HepG2 (cell line): ENCODE results near the gene ELFN1. TPM values are rescaled to one million over a fixed set of nuclear protein-coding genes. Genes with fewer than 3 reads are reported as not detected.

Experiments used
- ASH2L ChIP-seq: fragments of 300-600, 200-600 bp; sonication (generic); IDR thresholded peaks from 2 replicates; pipeline ENCODE4 v1.7.0; 2017; ENCODE audit warnings: low read depth, mild to moderate bottlenecking, moderate library complexity, mixed read lengths, low read length; ENCODE audit not compliant: insufficient read length
- GFI1 ChIP-seq: sonication (generic); formaldehyde crosslinking; IDR thresholded peaks from 2 replicates; pipeline ENCODE4 v1.5.0; 2020; ENCODE audit warnings: missing genetic modification reagents, mild to moderate bottlenecking, borderline replicate concordance
- HDAC2 ChIP-seq: sonication (generic); formaldehyde crosslinking; IDR thresholded peaks from 2 replicates; pipeline ENCODE4 v1.4.0; 2020; ENCODE audit warnings: missing genetic modification reagents
- HNRNPL ChIP-seq: fragments of 200-400 bp; formaldehyde crosslinking; IDR thresholded peaks from 2 replicates; pipeline ENCODE4 v1.6.1; 2017; ENCODE audit warnings: mild to moderate bottlenecking, low read depth, low read length
- HOXA3 ChIP-seq: sonication (generic); formaldehyde crosslinking; IDR thresholded peaks from 2 replicates; pipeline ENCODE4 v1.5.0; 2020; ENCODE audit warnings: missing genetic modification reagents
- JUND ChIP-seq: sonication (generic); formaldehyde crosslinking; IDR thresholded peaks from 2 replicates; pipeline ENCODE4 v1.8.0; 2022; ENCODE audit warnings: mild to moderate bottlenecking, missing genetic modification reagents
- KDM5A ChIP-seq: fragments of 200-600 bp; sonication (generic); IDR thresholded peaks from 2 replicates; pipeline ENCODE4 v1.7.0; 2018; ENCODE audit warnings: antibody characterized with exemption, mild to moderate bottlenecking, low read length, borderline replicate concordance
- LCORL ChIP-seq, 2 experiments: fragments of 450-650 bp in 1 of 2; sonication (generic) in 1 of 2; formaldehyde crosslinking in 1 of 2; IDR thresholded peaks; 2 replicates each; pipeline versions ENCODE4 v1.5.0 to v1.6.1; 2017 to 2020; ENCODE audit warnings: antibody characterized with exemption in 1 of 2, missing genetic modification reagents in 1 of 2
- MIER2 ChIP-seq: IDR thresholded peaks from 2 replicates; pipeline ENCODE4 v1.6.1; 2016; ENCODE audit warnings: missing biosample characterization, missing genetic modification reagents
- NR2F2 ChIP-seq: IDR thresholded peaks from 2 replicates; pipeline ENCODE4 v1.6.1; 2012; ENCODE audit warnings: low read depth, inconsistent platforms, borderline replicate concordance
- SPEN ChIP-seq: sonication (generic); formaldehyde crosslinking; IDR thresholded peaks from 2 replicates; pipeline ENCODE4 v1.5.1; 2020; ENCODE audit warnings: low read depth, mild to moderate bottlenecking, missing genetic modification reagents
- THAP11 ChIP-seq: IDR thresholded peaks from 2 replicates; pipeline ENCODE4 v1.6.1; 2016; ENCODE audit warnings: missing biosample characterization, missing genetic modification reagents
- THAP7 ChIP-seq: sonication (generic); formaldehyde crosslinking; IDR thresholded peaks from 2 replicates; pipeline ENCODE4 v1.8.1; 2023; ENCODE audit warnings: mild to moderate bottlenecking, missing genetic modification reagents
- ZNF33B ChIP-seq: sonication (generic); formaldehyde crosslinking; IDR thresholded peaks from 2 replicates; pipeline ENCODE4 v1.5.1; 2020; ENCODE audit warnings: mild to moderate bottlenecking, missing genetic modification reagents
- ZNF547 ChIP-seq: sonication (generic); formaldehyde crosslinking; IDR thresholded peaks from 2 replicates; pipeline ENCODE4 v1.5.1; 2020; ENCODE audit warnings: mild to moderate bottlenecking, missing genetic modification reagents
- ZNF646 ChIP-seq: sonication (generic); formaldehyde crosslinking; IDR thresholded peaks from 2 replicates; pipeline ENCODE4 v1.9.0; 2021; ENCODE audit warnings: mild to moderate bottlenecking, missing genetic modification reagents
- ZNF878 ChIP-seq: sonication (generic); formaldehyde crosslinking; IDR thresholded peaks from 2 replicates; pipeline ENCODE4 v1.8.1; 2023; ENCODE audit warnings: mild to moderate bottlenecking, missing genetic modification reagents, moderate library complexity
- ZNF879 ChIP-seq: sonication (generic); formaldehyde crosslinking; IDR thresholded peaks from 2 replicates; pipeline ENCODE4 v1.8.1; 2023; ENCODE audit warnings: missing genetic modification reagents
- polyA plus RNA-seq, 8 experiments: library from polyadenylated mRNA; depleted of rRNA in 3 of 8; stranded (reverse) in 7 of 8; unstranded in 1 of 8; fragments of >200 nt; fragmentation: Illumina TruSeq in 4 of 8; extraction: Trizol in 4 of 8; gene quantifications; 2 replicates each; pipeline versions ENCODE4 v1.2.1 to v1.2.3, GENCODE V29; 2011 to 2016; ENCODE audit warnings: low read depth in 4 of 8, missing spikeins in 1 of 8, mixed read lengths in 1 of 8; ENCODE audit not compliant: insufficient read depth in 1 of 8
- total RNA-seq, 5 experiments: library from RNA; depleted of rRNA; stranded (reverse); fragments of >200 nt; fragmentation: Illumina TruSeq; extraction: Trizol; gene quantifications; 2 replicates each; pipeline ENCODE4 v1.2.3, GENCODE V29; 2016; ENCODE audit warnings: low read depth in 1 of 5
- TF ChIP-seq, protein P1 (sequence below): sonication (generic); formaldehyde crosslinking; IDR thresholded peaks from 2 replicates; pipeline ENCODE4 v1.4.0; 2020; ENCODE audit warnings: missing genetic modification reagents
- TF ChIP-seq, protein P2 (sequence below): sonication (generic); formaldehyde crosslinking; IDR thresholded peaks from 2 replicates; pipeline ENCODE4 v1.9.0; 2021; ENCODE audit warnings: missing genetic modification reagents, mild to moderate bottlenecking, borderline replicate concordance

The ELFN1 gene
- total and polyA plus RNA-seq, 2 of the 13 experiments (the other 11 are each of a cell fraction or from before 2014, with no cell fraction given): 0.13 to 0.18 TPM

DNA sequence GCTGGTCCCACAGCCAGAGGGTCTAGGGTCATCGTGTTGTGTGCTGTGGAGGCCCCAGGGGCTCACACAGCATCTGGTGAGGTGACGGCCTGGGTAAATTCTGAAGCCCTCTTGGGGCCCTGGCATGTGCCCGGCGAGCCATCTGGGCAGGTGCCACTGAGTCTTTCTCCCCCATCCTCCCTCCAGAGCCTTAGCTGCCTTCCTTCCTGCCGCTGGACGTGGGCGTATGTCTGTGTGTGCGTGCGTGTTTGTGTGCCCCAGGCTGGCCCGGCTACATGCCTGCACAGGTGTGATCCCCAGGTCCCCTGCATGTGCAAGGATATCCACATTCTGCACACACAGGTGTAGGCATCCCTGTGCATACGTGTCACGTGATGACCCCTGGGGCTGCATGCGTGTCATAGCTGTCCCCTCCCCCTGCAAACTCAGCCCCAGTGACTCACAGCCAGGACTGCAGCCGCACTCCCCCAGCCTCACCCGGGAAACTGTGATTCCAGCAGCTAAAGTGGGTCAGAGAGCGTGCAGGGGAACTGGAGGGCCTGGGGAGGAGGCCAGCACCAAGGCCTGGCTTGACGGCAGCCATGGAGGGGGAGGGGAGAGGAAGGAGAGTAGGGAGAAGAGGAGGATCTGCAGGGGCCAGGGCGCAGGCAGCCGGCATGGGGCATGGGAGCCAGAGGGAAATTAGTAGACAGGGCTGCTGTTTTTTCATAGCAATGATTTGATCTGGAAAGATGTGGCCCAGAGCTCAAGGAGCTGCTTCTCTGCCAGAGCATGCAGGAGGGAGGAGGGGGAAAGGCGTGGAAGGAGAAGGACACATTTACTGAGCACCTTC is 46.4 kb downstream of the ELFN1 start (continued):
- TF ChIP-seq ZNF646 (no peak), ZNF547 (CRISPR knock-in tag) (no peak), HDAC2 (0 out of 2 replicates have a peak, but pooled peaks have one; percentile 38), HNRNPL (0 out of 2 replicates have a peak, but pooled peaks have one; percentile 57), MIER2 (CRISPR knock-in tag) (no peak), GFI1 (no peak), KDM5A (no peak), ZNF878 (CRISPR knock-in tag) (no peak), THAP7 (no peak), ASH2L (peak; percentile 40), LCORL (IDR thresholded peaks at IDR 0.05) (no peak), LCORL (CRISPR knock-in tag; IDR thresholded peaks at IDR 0.05) (peak; percentile 45; the same call in 1 of the 2 replicates), NR2F2 (no peak), HOXA3 (CRISPR knock-in tag) (peak; percentile 49; the same call in 1 of the 2 replicates), JUND (CRISPR knock-in tag) (peak; percentile 72), ZNF33B (CRISPR knock-in tag) (no peak), ZNF879 (CRISPR knock-in tag) (no peak), SPEN (peak; percentile 69; the same call in 1 of the 2 replicates), THAP11 (CRISPR knock-in tag) (0 out of 2 replicates have a peak, but pooled peaks have one; percentile 16)
- TF ChIP-seq, protein P1, sequence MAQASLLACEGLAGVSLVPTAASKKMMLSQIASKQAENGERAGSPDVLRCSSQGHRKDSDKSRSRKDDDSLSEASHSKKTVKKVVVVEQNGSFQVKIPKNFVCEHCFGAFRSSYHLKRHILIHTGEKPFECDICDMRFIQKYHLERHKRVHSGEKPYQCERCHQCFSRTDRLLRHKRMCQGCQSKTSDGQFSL (CRISPR knock-in tag): no peak
- TF ChIP-seq, protein P2, sequence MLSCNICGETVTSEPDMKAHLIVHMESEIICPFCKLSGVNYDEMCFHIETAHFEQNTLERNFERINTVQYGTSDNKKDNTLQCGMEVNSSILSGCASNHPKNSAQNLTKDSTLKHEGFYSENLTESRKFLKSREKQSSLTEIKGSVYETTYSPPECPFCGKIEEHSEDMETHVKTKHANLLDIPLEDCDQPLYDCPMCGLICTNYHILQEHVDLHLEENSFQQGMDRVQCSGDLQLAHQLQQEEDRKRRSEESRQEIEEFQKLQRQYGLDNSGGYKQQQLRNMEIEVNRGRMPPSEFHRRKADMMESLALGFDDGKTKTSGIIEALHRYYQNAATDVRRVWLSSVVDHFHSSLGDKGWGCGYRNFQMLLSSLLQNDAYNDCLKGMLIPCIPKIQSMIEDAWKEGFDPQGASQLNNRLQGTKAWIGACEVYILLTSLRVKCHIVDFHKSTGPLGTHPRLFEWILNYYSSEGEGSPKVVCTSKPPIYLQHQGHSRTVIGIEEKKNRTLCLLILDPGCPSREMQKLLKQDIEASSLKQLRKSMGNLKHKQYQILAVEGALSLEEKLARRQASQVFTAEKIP: no peak
